GM12872 (cell line): ENCODE results near the gene HES1.

ENCODE experiments used
- TF ChIP-seq, protein P1 (sequence below): IDR thresholded peaks from 3 replicates; pipeline ENCODE4 v1.5.1; 2011; ENCODE audit warnings: low read depth, mild to moderate bottlenecking, low read length, moderate library complexity; ENCODE audit not compliant: insufficient read depth

The HES1 gene

DNA sequence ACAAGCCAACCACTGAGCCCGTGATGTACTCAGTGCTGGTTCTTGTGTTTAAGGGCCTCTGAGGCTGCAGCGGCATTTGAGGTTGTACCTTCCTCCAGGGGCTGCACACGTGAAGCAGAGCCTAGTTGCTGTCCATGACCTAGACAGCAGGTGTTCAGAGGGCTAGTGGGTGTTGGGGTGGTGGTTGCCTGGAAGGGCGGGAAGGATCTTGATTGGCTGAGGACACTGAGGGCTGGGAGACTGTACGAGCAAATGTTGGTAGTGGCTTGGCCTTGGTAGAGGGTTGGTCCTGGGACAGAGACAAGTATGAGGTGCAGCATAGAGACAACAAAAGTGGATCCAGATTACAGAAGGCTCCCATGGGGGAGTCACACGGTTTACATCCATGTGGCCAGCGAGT is 17.0 kb upstream of the HES1 start:
- TF ChIP-seq, protein P1, sequence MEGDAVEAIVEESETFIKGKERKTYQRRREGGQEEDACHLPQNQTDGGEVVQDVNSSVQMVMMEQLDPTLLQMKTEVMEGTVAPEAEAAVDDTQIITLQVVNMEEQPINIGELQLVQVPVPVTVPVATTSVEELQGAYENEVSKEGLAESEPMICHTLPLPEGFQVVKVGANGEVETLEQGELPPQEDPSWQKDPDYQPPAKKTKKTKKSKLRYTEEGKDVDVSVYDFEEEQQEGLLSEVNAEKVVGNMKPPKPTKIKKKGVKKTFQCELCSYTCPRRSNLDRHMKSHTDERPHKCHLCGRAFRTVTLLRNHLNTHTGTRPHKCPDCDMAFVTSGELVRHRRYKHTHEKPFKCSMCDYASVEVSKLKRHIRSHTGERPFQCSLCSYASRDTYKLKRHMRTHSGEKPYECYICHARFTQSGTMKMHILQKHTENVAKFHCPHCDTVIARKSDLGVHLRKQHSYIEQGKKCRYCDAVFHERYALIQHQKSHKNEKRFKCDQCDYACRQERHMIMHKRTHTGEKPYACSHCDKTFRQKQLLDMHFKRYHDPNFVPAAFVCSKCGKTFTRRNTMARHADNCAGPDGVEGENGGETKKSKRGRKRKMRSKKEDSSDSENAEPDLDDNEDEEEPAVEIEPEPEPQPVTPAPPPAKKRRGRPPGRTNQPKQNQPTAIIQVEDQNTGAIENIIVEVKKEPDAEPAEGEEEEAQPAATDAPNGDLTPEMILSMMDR = no peak

DNA sequence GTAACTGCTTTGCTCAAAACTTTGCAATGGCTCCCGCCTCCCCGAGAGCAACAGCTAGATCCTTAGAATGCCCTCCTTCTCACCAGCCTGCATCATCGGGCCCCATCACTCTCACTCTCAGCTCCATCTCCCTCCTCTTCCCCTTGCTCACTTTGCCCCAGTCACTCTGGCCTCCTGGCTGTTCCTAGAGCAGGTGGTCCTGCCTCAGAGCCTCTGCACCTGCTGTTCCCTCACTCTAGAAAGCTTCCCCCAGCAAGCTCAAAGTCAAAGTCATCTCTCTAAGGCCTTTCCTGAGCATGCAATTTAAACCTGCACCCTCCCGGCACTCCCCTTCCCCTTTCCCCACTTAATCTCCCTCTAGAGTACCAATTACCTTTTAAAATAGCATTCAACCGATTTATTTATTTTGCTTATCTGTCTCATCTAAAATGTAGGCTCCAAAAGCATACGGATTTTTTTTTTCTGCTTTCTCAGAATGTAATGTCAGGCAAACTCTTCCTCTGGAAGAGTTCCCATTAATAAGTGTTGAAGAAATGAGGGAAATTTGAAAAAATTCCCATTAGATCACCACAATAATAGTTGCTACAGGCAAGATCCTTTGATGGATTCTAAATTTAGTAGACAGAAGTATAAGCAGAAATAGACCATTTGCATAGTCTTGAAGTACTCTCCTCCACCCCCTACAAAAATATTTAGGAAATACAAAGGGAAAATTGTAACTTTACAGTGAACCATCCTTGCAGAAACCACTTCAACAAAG is 15.9 kb upstream of the HES1 start:
- TF ChIP-seq, protein P1 = no peak

DNA sequence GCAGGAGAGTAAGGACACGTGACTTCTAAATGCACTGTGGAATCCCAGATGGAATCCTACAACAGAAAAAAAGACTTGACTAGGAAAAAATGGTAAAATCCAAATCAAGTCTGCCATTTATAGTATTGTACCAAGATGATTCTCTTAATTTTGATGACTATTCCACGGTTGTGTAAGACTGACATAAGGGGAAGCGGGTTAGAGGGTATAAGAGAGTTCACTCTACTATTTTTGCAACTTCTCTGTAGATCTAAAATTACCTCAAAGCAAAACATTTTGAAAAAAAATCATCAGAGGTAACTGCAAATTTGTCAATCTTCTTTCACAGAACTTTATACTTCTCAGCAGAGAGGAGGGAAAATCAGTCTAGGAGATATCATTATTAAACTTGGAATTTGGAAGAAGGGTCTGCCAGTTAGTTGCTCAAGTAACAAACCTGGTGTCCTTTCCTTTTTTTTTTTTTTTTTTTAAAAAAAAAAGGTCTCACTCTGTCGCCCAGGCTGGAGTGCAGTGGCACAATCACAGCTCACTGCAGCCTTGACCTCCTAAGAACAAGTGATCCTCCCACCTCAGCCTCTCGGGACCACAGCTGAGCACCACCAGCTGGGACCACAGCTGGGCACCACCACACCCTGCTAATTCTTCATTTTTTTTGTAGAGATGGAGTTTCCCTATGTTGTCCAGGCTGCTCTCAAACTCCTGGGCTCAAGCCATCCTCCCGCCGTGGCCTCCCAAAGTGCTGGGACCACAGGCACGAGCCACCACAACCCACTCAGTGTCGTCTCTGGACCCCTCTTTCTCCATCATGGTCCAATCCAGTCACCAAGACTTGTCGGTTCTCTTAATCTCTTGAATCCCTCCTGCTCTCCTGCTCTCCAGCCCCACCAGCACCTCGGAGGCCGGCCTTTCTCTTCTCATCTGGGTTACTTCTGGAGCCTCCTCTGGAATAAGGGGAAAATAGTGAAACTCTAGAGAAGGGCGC is 14.9 kb upstream of the HES1 start:
- TF ChIP-seq, protein P1 = no peak

DNA sequence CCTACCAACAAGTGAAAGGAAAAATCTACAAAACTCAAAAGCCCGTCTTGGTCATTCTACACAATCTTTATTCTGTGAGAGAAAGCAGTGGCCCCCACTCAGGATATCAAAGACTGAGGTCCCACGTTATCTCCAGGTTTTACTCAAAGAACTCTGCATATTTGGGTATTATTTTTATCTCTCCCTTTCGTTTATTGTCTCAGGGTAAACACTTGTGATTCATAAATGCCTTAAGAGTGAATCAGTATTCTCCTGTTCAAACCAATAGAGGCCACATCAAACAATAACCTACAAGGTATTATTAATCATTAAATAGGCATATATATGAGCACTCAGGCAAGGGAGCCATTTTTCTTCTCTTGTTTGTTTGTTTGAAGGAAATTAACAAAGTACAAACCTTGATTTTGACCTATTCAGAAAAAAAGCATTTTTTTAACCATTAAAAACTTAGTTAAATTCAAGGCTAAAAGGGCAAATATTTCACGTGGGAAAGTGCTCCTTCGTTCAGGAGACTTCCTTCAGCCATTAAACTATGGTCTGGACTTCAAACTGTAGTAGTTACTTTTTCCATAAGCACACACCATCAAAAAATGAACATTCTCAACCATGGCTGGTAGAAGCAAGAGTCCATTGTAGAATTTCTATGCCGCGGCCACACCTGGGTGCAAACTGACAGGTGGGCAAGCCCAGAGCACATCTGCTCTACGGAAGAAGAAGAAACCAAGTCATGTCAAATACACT is 13.9 kb upstream of the HES1 start:
- TF ChIP-seq, protein P1 = no peak

DNA sequence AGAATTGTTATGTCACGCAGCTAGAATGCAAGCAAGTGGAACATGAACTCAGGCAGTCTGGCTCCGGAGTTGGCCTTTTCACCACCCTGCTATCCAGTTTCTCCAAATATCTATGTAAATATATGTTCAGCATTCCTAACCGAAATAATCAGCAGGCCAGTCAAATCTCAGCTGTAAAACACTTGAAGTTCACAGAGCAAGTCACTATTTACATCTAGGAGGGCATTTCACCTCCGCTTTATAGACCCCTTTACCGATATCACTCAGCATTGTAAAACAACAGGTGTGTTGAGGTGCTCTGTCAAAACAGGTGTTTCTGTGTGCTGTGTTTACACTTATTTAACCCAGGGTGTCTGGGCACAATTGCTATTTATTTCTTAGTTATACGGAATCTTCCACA is 12.2 kb upstream of the HES1 start:
- TF ChIP-seq, protein P1 = no peak

DNA sequence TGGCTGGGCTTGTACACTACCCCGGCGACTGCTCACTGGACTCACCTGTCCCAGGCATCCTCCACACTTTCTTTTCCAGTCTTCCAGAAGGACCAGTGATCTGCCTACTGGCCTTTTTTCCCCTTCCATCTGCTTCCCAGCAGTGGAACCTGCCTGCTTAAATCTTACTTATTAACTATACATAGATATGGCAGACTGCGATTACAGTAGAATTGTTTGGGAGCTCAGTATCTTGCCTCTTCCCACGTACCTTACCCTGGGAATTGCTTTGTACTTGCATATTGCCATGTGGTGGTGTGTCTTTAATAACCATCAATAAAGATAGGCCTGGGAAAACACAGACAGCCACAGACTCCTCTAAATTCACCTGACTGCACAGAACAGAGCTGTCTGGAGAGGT is 11.8 kb upstream of the HES1 start:
- TF ChIP-seq, protein P1 = no peak

DNA sequence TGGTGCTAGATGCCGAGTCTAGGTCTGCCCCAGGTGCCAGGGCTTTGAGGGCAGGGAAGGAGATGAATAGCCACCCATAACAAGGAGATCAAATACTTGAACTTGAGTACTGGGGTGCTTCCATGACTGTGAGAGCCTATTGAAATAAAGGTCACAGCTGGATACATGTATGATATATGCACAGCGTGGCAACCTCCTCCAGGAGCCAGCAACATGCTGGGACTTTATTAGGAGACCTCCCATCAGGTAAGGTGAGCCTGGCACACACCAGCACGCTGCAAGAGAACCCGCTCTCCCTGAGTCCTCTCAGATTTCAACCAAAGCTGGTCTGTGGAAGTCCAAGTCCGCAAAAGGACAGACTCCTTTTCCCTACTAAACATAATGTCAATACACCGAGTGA is 10.5 kb upstream of the HES1 start:
- TF ChIP-seq, protein P1 = no peak
